H54 (cell line): ENCODE data around the gene NFE2L1.
"Not testable (repeated sequence)": the region's sequence is repeated elsewhere in the genome, so short reads cannot be mapped to it uniquely, and the experiment has no call there.

Source experiments
- DNase-seq: peaks from one replicate; pipeline ENCODE4 v3.0.0; 2011; ENCODE audit warnings: low spot score, mixed read lengths; ENCODE audit not compliant: insufficient read length
- FAIRE-seq: peaks from 3 replicates; lab custom pipeline; 2011; peaks lifted over from hg19 to GRCh38; lab: Jason Lieb, UNC
- POLR2A ChIP-seq: IDR thresholded peaks from 2 replicates; pipeline ENCODE4 v1.6.1; 2011; ENCODE audit warnings: low read depth, mild to moderate bottlenecking, low read length

NFE2L1 gene, protein sequence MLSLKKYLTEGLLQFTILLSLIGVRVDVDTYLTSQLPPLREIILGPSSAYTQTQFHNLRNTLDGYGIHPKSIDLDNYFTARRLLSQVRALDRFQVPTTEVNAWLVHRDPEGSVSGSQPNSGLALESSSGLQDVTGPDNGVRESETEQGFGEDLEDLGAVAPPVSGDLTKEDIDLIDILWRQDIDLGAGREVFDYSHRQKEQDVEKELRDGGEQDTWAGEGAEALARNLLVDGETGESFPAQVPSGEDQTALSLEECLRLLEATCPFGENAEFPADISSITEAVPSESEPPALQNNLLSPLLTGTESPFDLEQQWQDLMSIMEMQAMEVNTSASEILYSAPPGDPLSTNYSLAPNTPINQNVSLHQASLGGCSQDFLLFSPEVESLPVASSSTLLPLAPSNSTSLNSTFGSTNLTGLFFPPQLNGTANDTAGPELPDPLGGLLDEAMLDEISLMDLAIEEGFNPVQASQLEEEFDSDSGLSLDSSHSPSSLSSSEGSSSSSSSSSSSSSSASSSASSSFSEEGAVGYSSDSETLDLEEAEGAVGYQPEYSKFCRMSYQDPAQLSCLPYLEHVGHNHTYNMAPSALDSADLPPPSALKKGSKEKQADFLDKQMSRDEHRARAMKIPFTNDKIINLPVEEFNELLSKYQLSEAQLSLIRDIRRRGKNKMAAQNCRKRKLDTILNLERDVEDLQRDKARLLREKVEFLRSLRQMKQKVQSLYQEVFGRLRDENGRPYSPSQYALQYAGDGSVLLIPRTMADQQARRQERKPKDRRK

DNA sequence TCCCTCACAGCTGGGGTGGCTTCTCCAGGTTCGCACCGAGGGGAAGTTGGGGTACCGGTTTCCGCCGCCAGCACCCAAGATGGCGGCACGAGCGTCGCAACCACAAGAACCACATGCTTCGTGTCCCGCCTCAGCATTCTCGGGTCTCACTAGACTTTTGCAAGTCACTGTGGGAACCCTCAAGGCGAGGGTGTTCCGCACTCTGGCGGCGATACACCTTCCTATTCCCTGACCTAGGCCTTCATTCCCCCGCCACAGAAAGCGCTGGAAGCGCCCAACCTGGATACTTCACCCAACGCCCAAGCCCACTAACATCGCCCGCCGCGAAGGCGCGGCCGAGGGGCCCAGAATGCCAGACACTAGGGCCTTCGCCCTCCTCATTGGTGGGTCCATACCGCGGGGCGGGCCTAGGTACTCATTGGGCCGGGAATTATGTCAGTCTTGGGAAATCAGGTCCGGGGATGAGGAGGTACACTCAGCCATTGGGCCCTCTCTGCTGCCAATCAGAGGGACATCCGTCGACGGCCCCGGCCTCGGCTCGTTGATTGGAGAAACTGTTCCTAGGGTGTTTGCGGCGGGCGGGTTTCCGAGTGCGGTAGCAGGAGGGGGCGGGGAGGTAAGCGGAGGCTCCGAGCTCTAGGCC is at the start of gene NFE2L1:
Gene NFE2L1, plus strand, starts transcription at position 619 of the 643 bp plus-strand sequence. CDS start 2,760 bp downstream, outside the sequence.
- FAIRE-seq (peak; percentile 27), DNase-seq (peak; percentile 97)
- peak; percentile 60; the same call in 1 of the 2 replicates for TF ChIP-seq POLR2A

DNA sequence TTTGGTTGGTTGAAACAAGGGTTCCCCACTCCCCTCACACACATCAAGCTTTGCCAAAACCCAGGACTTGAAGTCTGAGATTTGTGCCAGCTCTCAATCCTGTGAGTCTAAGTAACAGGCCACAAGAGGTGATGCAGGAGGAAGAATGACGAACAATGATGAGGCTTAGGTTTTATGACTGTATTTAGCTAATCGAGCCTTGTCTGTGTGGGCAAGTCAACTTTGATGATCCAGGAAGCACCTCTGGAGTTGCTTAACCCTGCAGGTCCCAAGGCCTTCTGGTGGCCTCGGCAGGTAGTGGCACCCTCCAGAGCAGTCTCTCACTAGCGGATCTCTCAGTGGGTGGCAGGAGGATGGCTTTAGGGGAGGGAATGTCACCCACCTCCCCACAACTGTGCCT is 48.6 kb upstream of the NFE2L1 start:
- peak; percentile 45 for DNase-seq
- TF ChIP-seq POLR2A, result no peak
- no peak for FAIRE-seq

DNA sequence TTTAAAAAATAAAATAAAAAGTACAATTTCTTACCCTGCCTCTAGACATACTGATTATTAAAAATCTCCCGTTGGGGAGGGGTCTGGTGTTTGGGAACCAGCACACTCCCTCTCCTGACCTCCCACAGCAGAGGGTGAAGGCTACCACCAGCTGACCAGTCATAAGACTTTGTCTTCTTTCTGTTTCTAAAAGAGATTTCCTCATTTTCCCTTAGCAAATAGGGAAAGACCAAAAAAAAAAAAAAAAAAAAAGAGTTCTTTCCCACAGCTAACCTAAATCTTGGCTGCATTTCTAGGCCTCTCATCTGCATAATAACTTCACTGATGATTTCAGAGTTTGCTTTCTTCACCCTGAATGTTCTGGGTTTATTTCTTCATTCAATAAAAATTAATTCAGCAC is 47.0 kb upstream of the NFE2L1 start:
- no peak for TF ChIP-seq POLR2A
- FAIRE-seq (no peak), DNase-seq (no peak)

GRCh38 chr17:48001657-48002056 is 46.5 kb upstream of the NFE2L1 start:
- not testable (repeated sequence) for DNase-seq, FAIRE-seq

GRCh38 chr17:48002266-48002915 is 45.8 kb upstream of the NFE2L1 start:
- FAIRE-seq (peak; percentile 50), DNase-seq (no peak)
- no peak for TF ChIP-seq POLR2A

- FAIRE-seq (no peak), DNase-seq (no peak)
- no peak for TF ChIP-seq POLR2A
Measured at GRCh38 chr17:48002916-48003416, 45.2 kb upstream of the NFE2L1 start.

DNA sequence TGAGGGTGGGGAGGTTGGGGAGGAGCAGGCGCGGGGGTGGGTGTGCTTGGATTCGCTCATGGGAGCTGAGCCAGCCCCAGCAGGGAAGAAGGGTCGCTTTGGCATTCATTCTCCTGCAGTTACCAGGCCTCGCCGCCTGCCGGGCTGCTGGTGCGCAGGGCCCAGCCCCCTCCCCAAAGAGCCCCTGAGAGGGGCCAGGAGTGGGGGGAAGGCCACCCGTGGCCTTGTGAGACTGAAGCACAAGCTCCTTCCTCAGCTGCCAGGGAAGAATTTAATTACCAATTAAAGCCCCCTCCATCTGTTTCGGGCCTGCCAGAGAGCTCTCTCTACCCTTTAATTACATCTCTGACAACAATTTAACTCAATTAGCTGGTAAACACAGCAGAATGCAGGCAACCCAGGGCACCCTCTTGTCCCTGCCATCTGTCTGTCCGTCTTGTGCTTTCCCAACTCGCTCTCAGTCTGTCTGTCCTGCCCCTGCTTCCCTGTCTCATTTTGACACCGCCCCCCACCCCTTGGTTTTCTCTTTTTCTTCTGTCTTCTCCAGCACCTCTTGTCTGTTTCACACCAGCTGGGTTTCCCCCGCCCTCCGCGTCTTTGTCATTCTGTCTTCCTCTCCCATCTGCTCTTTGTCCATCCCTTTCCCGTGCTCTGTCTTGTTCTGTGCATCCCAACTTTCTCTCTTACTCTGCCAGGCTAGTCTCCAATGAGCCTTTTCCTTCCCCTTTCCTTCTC is 44.6 kb upstream of the NFE2L1 start:
- no peak for TF ChIP-seq POLR2A
- DNase-seq (no peak), FAIRE-seq (no peak)

GRCh38 chr17:48004983-48005382 is 43.2 kb upstream of the NFE2L1 start:
- FAIRE-seq (no peak), DNase-seq (no peak)
- no peak for TF ChIP-seq POLR2A

GRCh38 chr17:48006936-48007709 is 41.0 kb upstream of the NFE2L1 start:
- TF ChIP-seq POLR2A, result no peak
- DNase-seq, result no peak
- FAIRE-seq, result no peak

- FAIRE-seq, result no peak
Measured at GRCh38 chr17:48010193-48010592, 38.0 kb upstream of the NFE2L1 start.

DNA sequence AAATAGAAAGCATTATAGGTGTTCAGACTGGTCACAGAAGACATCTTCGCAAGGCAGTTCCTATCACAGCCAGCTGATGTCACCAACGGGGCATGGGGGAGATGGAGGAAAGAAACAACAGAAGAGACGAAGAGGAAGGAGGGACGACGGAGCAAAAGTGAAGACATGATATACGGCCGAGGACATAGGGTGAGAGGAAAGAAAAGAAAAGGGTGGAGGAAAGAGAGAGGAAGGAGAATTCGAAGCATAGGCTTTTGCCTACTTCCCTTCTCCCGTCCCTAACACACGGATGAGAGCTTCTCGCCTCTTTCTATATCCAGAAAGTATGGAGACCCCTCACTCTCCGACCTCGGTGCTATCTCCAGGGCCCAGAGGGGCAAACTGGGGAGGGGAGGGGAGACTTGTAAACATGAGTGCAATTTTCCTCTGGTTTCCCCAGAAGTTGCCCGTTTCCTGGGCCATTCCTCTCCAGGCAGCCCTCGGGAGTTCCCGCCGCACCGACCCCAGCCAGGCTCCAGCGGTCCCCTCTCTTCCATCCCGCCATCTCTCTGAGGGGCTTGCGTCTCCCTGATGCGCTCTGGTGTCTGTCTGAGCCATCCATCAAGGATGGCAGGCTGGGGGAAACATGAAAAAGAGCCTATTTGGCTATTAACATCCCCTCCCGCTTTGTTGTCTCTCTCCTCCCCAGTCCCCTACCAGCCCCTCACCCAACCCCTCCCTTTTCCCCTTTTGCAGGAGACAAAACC is 36.6 kb upstream of the NFE2L1 start:
- DNase-seq (peak; percentile 72), FAIRE-seq (peak; percentile 48)
- TF ChIP-seq POLR2A, result no peak

More at GRCh38 chr17:48010193-48010592, 38.0 kb upstream of the NFE2L1 start:
- DNase-seq, result no peak
- TF ChIP-seq POLR2A, result no peak
